ENCODE results near the gene CHRND. TPM values are rescaled to one million over a fixed set of nuclear protein-coding genes. Genes with fewer than 3 reads are reported as not detected.

CHRND gene
- total and polyA plus RNA-seq, 2 of the 8 experiments (the other 6 are each of a cell fraction or from before 2014, with no cell fraction given) = 0.24 TPM; not detected in 1

- Histone ChIP-seq H2BK12ac (ENCODE audit: low read depth, low read length) (no peak overlapping the region), H3K56ac (replicated peaks; ENCODE audit: insufficient read length, low read depth, low read length) (no peak overlapping the region), H3K79me1 (ENCODE audit: low read depth, low read length) (no peaks in the 10 kb centered on the region), H2AFZ (ENCODE audit: low read length) (no peak overlapping the region), H3K4ac (replicated peaks; ENCODE audit: insufficient read length, low read depth, low read length) (no peak overlapping the region), H4K20me1 (replicated peaks in 1 of 2; ENCODE audit: control insufficient read depth in 1 of 2, insufficient read depth in 2 of 2, low read length in 2 of 2) (no peaks in the 10 kb centered on the region), H2BK120ac (replicated peaks; ENCODE audit: low read depth, low read length) (no peak overlapping the region), H3K23ac (ENCODE audit: insufficient read length) (no peak overlapping the region), H3K9ac (replicated peaks in 1 of 4; ENCODE audit: extremely low read depth in 1 of 4, low read depth in 3 of 4, low read length in 3 of 4) (no peak overlapping the region), H3K4me3 (ENCODE audit: extremely low read depth in 1 of 4, insufficient read depth in 2 of 4, low read depth in 3 of 4, low read length in 4 of 4) (no peak overlapping the region), H4K5ac (ENCODE audit: insufficient read length, low read depth, low read length) (no peak overlapping the region), H3K23me2 (ENCODE audit: low read depth, low read length) (peaks cover under 1% of the 10 kb centered on the region; the same call in 1 of the 2 replicates), H3K27ac (ENCODE audit: low read depth, low read length) (no peak overlapping the region), H3K4me2 (ENCODE audit: insufficient read depth in 1 of 2, low read depth in 2 of 2, low read length in 2 of 2) (no peak overlapping the region), H3K79me2 (ENCODE audit: control insufficient read depth in 1 of 2, insufficient read depth in 2 of 2, low read length in 2 of 2) (no peaks in the 10 kb centered on the region), H2BK20ac (ENCODE audit: low read length) (no peak overlapping the region), H2BK15ac (ENCODE audit: low read length) (no peak overlapping the region), H3K9me3 (ENCODE audit: insufficient read depth in 2 of 2, low read depth in 1 of 2, low read length in 1 of 2) (no peaks in the 10 kb centered on the region), H3K18ac (ENCODE audit: extremely low read depth, low read length) (no peak overlapping the region), H3K36me3 (ENCODE audit: control insufficient read depth in 2 of 4, insufficient read depth in 4 of 4, low read length in 3 of 4) (no peaks in the 10 kb centered on the region), H2BK5ac (ENCODE audit: low read depth, low read length) (no peak overlapping the region), H3K14ac (ENCODE audit: insufficient read length) (no peak overlapping the region), H3K4me1 (replicated peaks in 1 of 4; ENCODE audit: control insufficient read depth in 3 of 4, insufficient read depth in 4 of 4, low read length in 3 of 4) (peaks cover 0 to 30% (median 5%) of the 10 kb centered on the region in 4 experiments; a peak in 6 of 7 replicates), H4K8ac (ENCODE audit: extremely low read depth, insufficient read depth, low read length) (no peak overlapping the region), H2AK5ac (ENCODE audit: low read depth, low read length) (no peak overlapping the region), H3K27me3 (replicated peaks in 1 of 4; ENCODE audit: control insufficient read depth in 3 of 4, extremely low read depth in 1 of 4, insufficient read depth in 3 of 4, low read length in 3 of 4) (peaks cover 0 to 9% (median 3%) of the 10 kb centered on the region in 4 experiments; a peak in 5 of 7 replicates), H4K91ac (replicated peaks; ENCODE audit: insufficient read length, low read length) (no peak overlapping the region)
- 61% methylated on average over 11 of the region's 13 CpGs; no CpG with 5 or more reads in 1 of the 2 experiments for WGBS, 2 experiments (ENCODE audit: extremely low coverage in 1 of 2, insufficient coverage in 1 of 2, insufficient read length in 1 of 2, insufficient replicate concordance in 2 of 2, low coverage in 1 of 2, low lambda C conversion rate in 2 of 2, missing lambda C conversion rate in 1 of 2)
- POLR2A ChIA-PET (ENCODE audit: partially characterized antibody) = interaction anchor here (1.1 kb wide), 1 partner anchor 34 kb away, joined by 3 read pairs; no protein-coding TSS in a partner anchor
- DNase-seq (ENCODE audit: low read depth in 1 of 2, low spot score in 2 of 2) (no peak), FAIRE-seq (no peak)
- CTCF ChIA-PET (ENCODE audit: partially characterized antibody) = interaction anchor here (1.3 to 3.0 kb wide), 3 partner anchors 12 to 597 kb away, joined by 3 to 10 read pairs (median 4); no protein-coding TSS in a partner anchor
- TF ChIP-seq JUND (IDR thresholded peaks at IDR 0.05; ENCODE audit: low read length) (no peak), SP1 (IDR thresholded peaks at IDR 0.05; ENCODE audit: low read depth, low read length) (no peak), BRCA1 (IDR thresholded peaks at IDR 0.05; ENCODE audit: low read depth, low read length) (no peak), EP300 (IDR thresholded peaks at IDR 0.05; ENCODE audit: borderline replicate concordance in 1 of 2, low read depth in 2 of 2, low read length in 2 of 2) (no peak), TEAD4 (IDR thresholded peaks at IDR 0.05; ENCODE audit: low read depth, low read length) (no peak), FOSL1 (IDR thresholded peaks at IDR 0.05; ENCODE audit: insufficient read depth, low read depth, low read length) (no peak), KDM5A (IDR thresholded peaks at IDR 0.05; ENCODE audit: low read length) (no peak), NRF1 (IDR thresholded peaks at IDR 0.05; ENCODE audit: low read depth, low read length) (no peak), SRF (IDR thresholded peaks at IDR 0.05; ENCODE audit: low read depth, low read length) (no peak), SUZ12 (IDR thresholded peaks at IDR 0.05; ENCODE audit: low read length) (no peak), TAF7 (optimal IDR thresholded peaks at IDR 0.05; ENCODE audit: borderline replicate concordance, low read depth, low read length) (no peak), EGR1 (IDR thresholded peaks at IDR 0.05; ENCODE audit: borderline replicate concordance, low read depth, low read length) (no peak)
- TF ChIP-seq, protein P1, sequence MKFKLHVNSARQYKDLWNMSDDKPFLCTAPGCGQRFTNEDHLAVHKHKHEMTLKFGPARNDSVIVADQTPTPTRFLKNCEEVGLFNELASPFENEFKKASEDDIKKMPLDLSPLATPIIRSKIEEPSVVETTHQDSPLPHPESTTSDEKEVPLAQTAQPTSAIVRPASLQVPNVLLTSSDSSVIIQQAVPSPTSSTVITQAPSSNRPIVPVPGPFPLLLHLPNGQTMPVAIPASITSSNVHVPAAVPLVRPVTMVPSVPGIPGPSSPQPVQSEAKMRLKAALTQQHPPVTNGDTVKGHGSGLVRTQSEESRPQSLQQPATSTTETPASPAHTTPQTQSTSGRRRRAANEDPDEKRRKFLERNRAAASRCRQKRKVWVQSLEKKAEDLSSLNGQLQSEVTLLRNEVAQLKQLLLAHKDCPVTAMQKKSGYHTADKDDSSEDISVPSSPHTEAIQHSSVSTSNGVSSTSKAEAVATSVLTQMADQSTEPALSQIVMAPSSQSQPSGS (IDR thresholded peaks at IDR 0.05; ENCODE audit: low read length) = no peak
Observed at GRCh38 chr2:232497348-232497747, 28.6 kb upstream of the CHRND start.
